ENCODE measurements around the gene DYRK4. TPM values are rescaled to one million over a fixed set of nuclear protein-coding genes. Genes with fewer than 3 reads are reported as not detected.

The DYRK4 gene
- total and polyA plus RNA-seq, 2 of the 13 experiments (the other 11 are each of a cell fraction or from before 2014, with no cell fraction given): 29.4 to 40.2 TPM

DNA sequence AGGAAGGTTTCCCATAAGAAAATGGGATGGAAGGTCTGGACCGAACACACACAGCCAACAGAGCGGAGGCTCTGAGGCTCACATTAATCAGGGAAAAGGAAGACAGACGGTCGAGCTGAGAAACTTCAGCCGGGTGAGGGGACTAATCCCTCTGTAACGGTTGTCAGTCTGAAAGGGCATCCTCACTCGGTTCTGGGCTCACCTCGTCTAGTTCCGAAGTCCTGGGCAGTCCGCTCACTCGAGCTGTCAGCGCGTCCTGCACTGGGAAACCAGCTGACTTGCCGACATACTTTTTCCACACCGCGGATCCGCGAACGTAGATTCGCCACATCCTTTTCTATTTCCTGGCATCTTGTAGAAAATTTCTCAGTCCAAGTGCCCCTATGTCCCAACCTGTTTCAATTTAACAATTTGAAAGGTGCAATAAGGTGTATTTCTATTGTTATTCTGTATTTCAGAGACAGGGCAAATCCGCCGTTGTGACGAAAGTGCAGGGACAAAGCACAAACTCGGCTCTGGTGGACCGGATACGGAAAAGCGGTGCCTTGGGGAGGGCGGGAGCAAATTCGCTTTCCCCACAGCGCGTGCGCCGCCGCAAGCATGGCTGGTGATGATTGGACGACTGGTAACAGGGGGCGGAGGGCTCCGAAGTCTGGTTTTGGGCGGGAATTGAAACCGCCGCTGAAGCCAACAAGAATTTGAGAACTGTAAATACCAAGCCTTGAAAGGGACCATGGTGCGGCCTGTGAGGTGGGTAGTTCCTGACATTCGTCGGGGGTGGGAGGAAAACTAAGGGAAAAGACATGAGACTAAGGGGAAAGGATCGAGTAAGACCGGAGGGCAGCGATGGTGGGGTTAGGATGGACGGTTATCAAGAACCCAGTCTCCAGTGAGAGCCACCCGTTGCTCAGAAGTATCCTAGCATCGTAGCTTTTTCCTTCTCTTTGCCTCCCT, 23.5 kb upstream of the DYRK4 start, which contains the start of gene RAD51AP1 (continued):
- TF ChIP-seq, protein P1, sequence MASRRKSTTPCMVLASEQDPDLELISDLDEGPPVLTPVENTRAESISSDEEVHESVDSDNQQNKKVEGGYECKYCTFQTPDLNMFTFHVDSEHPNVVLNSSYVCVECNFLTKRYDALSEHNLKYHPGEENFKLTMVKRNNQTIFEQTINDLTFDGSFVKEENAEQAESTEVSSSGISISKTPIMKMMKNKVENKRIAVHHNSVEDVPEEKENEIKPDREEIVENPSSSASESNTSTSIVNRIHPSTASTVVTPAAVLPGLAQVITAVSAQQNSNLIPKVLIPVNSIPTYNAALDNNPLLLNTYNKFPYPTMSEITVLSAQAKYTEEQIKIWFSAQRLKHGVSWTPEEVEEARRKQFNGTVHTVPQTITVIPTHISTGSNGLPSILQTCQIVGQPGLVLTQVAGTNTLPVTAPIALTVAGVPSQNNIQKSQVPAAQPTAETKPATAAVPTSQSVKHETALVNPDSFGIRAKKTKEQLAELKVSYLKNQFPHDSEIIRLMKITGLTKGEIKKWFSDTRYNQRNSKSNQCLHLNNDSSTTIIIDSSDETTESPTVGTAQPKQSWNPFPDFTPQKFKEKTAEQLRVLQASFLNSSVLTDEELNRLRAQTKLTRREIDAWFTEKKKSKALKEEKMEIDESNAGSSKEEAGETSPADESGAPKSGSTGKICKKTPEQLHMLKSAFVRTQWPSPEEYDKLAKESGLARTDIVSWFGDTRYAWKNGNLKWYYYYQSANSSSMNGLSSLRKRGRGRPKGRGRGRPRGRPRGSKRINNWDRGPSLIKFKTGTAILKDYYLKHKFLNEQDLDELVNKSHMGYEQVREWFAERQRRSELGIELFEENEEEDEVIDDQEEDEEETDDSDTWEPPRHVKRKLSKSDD (CRISPR knock-in tag; IDR thresholded peaks at IDR 0.05; ENCODE audit: low read depth): no peak
- TF ChIP-seq, protein P2, sequence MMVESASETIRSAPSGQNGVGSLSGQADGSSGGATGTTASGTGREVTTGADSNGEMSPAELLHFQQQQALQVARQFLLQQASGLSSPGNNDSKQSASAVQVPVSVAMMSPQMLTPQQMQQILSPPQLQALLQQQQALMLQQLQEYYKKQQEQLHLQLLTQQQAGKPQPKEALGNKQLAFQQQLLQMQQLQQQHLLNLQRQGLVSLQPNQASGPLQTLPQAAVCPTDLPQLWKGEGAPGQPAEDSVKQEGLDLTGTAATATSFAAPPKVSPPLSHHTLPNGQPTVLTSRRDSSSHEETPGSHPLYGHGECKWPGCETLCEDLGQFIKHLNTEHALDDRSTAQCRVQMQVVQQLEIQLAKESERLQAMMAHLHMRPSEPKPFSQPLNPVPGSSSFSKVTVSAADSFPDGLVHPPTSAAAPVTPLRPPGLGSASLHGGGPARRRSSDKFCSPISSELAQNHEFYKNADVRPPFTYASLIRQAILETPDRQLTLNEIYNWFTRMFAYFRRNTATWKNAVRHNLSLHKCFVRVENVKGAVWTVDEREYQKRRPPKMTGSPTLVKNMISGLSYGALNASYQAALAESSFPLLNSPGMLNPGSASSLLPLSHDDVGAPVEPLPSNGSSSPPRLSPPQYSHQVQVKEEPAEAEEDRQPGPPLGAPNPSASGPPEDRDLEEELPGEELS (CRISPR knock-in tag; IDR thresholded peaks at IDR 0.05): 0 out of 2 replicates have a peak, but pooled peaks have one; percentile 20
- TF ChIP-seq MBNL3 (CRISPR knock-in tag; conservative IDR thresholded peaks at IDR 0.05) (no peak), ZSCAN22 (CRISPR knock-in tag; IDR thresholded peaks at IDR 0.05) (no peak), THAP11 (CRISPR knock-in tag; IDR thresholded peaks at IDR 0.05) (peak; percentile 93), ZNF3 (CRISPR knock-in tag; IDR thresholded peaks at IDR 0.05) (no peak), ZSCAN30 (CRISPR knock-in tag; IDR thresholded peaks at IDR 0.05) (no peak), YY1 (IDR thresholded peaks at IDR 0.05; ENCODE audit: insufficient read depth, insufficient replicate concordance, low read depth, low read length) (peak; percentile 74)
- TF ChIP-seq, protein P3, sequence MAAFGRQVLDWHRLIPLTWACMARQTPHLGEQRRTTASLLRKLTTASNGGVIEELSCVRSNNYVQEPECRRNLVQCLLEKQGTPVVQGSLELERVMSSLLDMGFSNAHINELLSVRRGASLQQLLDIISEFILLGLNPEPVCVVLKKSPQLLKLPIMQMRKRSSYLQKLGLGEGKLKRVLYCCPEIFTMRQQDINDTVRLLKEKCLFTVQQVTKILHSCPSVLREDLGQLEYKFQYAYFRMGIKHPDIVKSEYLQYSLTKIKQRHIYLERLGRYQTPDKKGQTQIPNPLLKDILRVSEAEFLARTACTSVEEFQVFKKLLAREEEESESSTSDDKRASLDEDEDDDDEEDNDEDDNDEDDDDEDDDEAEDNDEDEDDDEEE (CRISPR knock-in tag; IDR thresholded peaks at IDR 0.05): no peak
- TF ChIP-seq, protein P4, sequence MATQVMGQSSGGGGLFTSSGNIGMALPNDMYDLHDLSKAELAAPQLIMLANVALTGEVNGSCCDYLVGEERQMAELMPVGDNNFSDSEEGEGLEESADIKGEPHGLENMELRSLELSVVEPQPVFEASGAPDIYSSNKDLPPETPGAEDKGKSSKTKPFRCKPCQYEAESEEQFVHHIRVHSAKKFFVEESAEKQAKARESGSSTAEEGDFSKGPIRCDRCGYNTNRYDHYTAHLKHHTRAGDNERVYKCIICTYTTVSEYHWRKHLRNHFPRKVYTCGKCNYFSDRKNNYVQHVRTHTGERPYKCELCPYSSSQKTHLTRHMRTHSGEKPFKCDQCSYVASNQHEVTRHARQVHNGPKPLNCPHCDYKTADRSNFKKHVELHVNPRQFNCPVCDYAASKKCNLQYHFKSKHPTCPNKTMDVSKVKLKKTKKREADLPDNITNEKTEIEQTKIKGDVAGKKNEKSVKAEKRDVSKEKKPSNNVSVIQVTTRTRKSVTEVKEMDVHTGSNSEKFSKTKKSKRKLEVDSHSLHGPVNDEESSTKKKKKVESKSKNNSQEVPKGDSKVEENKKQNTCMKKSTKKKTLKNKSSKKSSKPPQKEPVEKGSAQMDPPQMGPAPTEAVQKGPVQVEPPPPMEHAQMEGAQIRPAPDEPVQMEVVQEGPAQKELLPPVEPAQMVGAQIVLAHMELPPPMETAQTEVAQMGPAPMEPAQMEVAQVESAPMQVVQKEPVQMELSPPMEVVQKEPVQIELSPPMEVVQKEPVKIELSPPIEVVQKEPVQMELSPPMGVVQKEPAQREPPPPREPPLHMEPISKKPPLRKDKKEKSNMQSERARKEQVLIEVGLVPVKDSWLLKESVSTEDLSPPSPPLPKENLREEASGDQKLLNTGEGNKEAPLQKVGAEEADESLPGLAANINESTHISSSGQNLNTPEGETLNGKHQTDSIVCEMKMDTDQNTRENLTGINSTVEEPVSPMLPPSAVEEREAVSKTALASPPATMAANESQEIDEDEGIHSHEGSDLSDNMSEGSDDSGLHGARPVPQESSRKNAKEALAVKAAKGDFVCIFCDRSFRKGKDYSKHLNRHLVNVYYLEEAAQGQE (IDR thresholded peaks at IDR 0.05; ENCODE audit: borderline replicate concordance in 1 of 2, low read depth in 1 of 2, low read length in 2 of 2): no peak
- TF ChIP-seq, protein P5, sequence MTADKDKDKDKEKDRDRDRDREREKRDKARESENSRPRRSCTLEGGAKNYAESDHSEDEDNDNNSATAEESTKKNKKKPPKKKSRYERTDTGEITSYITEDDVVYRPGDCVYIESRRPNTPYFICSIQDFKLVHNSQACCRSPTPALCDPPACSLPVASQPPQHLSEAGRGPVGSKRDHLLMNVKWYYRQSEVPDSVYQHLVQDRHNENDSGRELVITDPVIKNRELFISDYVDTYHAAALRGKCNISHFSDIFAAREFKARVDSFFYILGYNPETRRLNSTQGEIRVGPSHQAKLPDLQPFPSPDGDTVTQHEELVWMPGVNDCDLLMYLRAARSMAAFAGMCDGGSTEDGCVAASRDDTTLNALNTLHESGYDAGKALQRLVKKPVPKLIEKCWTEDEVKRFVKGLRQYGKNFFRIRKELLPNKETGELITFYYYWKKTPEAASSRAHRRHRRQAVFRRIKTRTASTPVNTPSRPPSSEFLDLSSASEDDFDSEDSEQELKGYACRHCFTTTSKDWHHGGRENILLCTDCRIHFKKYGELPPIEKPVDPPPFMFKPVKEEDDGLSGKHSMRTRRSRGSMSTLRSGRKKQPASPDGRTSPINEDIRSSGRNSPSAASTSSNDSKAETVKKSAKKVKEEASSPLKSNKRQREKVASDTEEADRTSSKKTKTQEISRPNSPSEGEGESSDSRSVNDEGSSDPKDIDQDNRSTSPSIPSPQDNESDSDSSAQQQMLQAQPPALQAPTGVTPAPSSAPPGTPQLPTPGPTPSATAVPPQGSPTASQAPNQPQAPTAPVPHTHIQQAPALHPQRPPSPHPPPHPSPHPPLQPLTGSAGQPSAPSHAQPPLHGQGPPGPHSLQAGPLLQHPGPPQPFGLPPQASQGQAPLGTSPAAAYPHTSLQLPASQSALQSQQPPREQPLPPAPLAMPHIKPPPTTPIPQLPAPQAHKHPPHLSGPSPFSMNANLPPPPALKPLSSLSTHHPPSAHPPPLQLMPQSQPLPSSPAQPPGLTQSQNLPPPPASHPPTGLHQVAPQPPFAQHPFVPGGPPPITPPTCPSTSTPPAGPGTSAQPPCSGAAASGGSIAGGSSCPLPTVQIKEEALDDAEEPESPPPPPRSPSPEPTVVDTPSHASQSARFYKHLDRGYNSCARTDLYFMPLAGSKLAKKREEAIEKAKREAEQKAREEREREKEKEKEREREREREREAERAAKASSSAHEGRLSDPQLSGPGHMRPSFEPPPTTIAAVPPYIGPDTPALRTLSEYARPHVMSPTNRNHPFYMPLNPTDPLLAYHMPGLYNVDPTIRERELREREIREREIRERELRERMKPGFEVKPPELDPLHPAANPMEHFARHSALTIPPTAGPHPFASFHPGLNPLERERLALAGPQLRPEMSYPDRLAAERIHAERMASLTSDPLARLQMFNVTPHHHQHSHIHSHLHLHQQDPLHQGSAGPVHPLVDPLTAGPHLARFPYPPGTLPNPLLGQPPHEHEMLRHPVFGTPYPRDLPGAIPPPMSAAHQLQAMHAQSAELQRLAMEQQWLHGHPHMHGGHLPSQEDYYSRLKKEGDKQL (CRISPR knock-in tag; IDR thresholded peaks at IDR 0.05; ENCODE audit: low read depth): no peak
